Muscle of leg (tissue), 11 donors: ENCODE data around the gene ANXA11. TPM values are rescaled to one million over a fixed set of nuclear protein-coding genes. Genes with fewer than 3 reads are reported as not detected.

Source experiments
- DNase-seq: peaks from one replicate; pipeline ENCODE4 v3.0.0; 2013
- H3K27ac ChIP-seq: one replicate; pipeline ENCODE4 v1.5.1; 2013; ENCODE audit warnings: mild to moderate bottlenecking, low read length, control low read depth
- H3K27me3 ChIP-seq: one replicate; pipeline ENCODE4 v1.6.1; 2013; ENCODE audit warnings: low read length; ENCODE audit not compliant: control insufficient read depth, insufficient read depth
- H3K36me3 ChIP-seq: one replicate; pipeline ENCODE4 v1.6.1; 2013; ENCODE audit warnings: low read length; ENCODE audit not compliant: control insufficient read depth, insufficient read depth
- H3K4me1 ChIP-seq: one replicate; pipeline ENCODE4 v1.6.1; 2013; ENCODE audit warnings: low read length; ENCODE audit not compliant: control insufficient read depth, insufficient read depth
- H3K4me3 ChIP-seq: one replicate; pipeline ENCODE4 v1.5.1; 2013; ENCODE audit warnings: low read length, control low read depth
- H3K9me3 ChIP-seq: replicated peaks from 2 replicates; pipeline ENCODE4 v1.6.1; 2013; ENCODE audit warnings: low read depth, low read length; ENCODE audit not compliant: control insufficient read depth
- WGBS: methylation state at CpG from one replicate; pipeline ENCODE4 v1.1.5; 2013; ENCODE audit warnings: missing lambda C conversion rate; ENCODE audit not compliant: insufficient coverage; 5-methylcytosine and 5-hydroxymethylcytosine counted together
- polyA plus RNA-seq, 8 donors: library from polyadenylated mRNA; unstranded; fragments of 120-200 nt; gene quantifications; one replicate each; pipeline versions ENCODE4 v1.2.1 to v1.2.3, GENCODE V29; 2013; ENCODE audit warnings: inconsistent platforms in 1 of 8, low replicate concordance in 1 of 8; ENCODE audit not compliant: insufficient read length in 8 of 8, insufficient read depth in 1 of 8
- total RNA-seq: library from RNA; stranded (reverse); fragments of 120-200 nt; gene quantifications from one replicate; pipeline ENCODE4 v1.2.4, GENCODE V29; 2013

The ANXA11 gene
- total and polyA plus RNA-seq, 9 donors: 78.8 to 103 (median 90.0) TPM

GRCh38 chr10:80182986-80183385 is 22.4 kb downstream of the ANXA11 start:
- Histone ChIP-seq H3K9me3 (no peaks in the 10 kb centered on the region), H3K27ac (no peak overlapping the region), H3K4me1 (peaks cover 30% of the 10 kb centered on the region), H3K4me3 (no peak overlapping the region), H3K27me3 (no peaks in the 10 kb centered on the region), H3K36me3 (peaks cover 7% of the 10 kb centered on the region)
- WGBS: 67% methylated on average over 5 of the region's 6 CpGs
- no peak for DNase-seq

- WGBS: 53% methylated on average over 12 of the region's 12 CpGs
- no peak overlapping the region for H3K27ac ChIP-seq
- H3K4me3 ChIP-seq: no peak overlapping the region
- no peak for DNase-seq
- H3K4me1 ChIP-seq: peaks cover 14% of the 10 kb centered on the region
- H3K9me3 ChIP-seq: no peaks in the 10 kb centered on the region
- H3K36me3 ChIP-seq: peaks cover 14% of the 10 kb centered on the region
- H3K27me3 ChIP-seq: no peaks in the 10 kb centered on the region
Observed at GRCh38 chr10:80177781-80178636, 27.3 kb downstream of the ANXA11 start.

- DNase-seq: no peak
- H3K9me3 ChIP-seq: no peaks in the 10 kb centered on the region
Observed at GRCh38 chr10:80176526-80176925, 28.8 kb downstream of the ANXA11 start.

GRCh38 chr10:80174641-80175395 is 30.5 kb downstream of the ANXA11 start:
- WGBS: 91% methylated on average over 11 of the region's 15 CpGs
- H3K36me3 ChIP-seq: peaks cover 37% of the 10 kb centered on the region

More at GRCh38 chr10:80176526-80176925, 28.8 kb downstream of the ANXA11 start:
- 79% methylated on average over 5 of the region's 6 CpGs for WGBS
- H3K27me3 ChIP-seq: no peaks in the 10 kb centered on the region
- no peak overlapping the region for H3K4me3 ChIP-seq
- H3K4me1 ChIP-seq: peaks cover 20% of the 10 kb centered on the region
- H3K27ac ChIP-seq: no peak overlapping the region
- H3K36me3 ChIP-seq: peaks cover 27% of the 10 kb centered on the region

GRCh38 chr10:80173466-80173865 is 31.9 kb downstream of the ANXA11 start:
- H3K27me3 ChIP-seq: no peaks in the 10 kb centered on the region
- peaks cover 24% of the 10 kb centered on the region for H3K4me1 ChIP-seq
- no peaks in the 10 kb centered on the region for H3K9me3 ChIP-seq
- H3K27ac ChIP-seq: peak overlapping the region; percentile 21
- 52% methylated on average over 3 of the region's 6 CpGs for WGBS
- no peak overlapping the region for H3K4me3 ChIP-seq
- peaks cover 42% of the 10 kb centered on the region for H3K36me3 ChIP-seq
- DNase-seq: no peak

More at GRCh38 chr10:80174641-80175395, 30.5 kb downstream of the ANXA11 start:
- H3K4me1 ChIP-seq: peaks cover 20% of the 10 kb centered on the region
- no peak for DNase-seq
- H3K9me3 ChIP-seq: no peaks in the 10 kb centered on the region
- no peaks in the 10 kb centered on the region for H3K27me3 ChIP-seq
- no peak overlapping the region for H3K27ac ChIP-seq
- H3K4me3 ChIP-seq: no peak overlapping the region

GRCh38 chr10:80172896-80173295 is 32.4 kb downstream of the ANXA11 start:
- Histone ChIP-seq H3K4me1 (peaks cover 25% of the 10 kb centered on the region), H3K9me3 (no peaks in the 10 kb centered on the region), H3K27me3 (no peaks in the 10 kb centered on the region), H3K36me3 (peaks cover 42% of the 10 kb centered on the region), H3K4me3 (no peak overlapping the region), H3K27ac (peak overlapping the region; percentile 21)
- WGBS: 82% methylated on average over 4 of the region's 5 CpGs
- no peak for DNase-seq

- WGBS: 94% methylated on average over 6 of the region's 7 CpGs
- DNase-seq: no peak
- peaks cover 52% of the 10 kb centered on the region for H3K36me3 ChIP-seq
- H3K9me3 ChIP-seq: no peaks in the 10 kb centered on the region
- peaks cover 42% of the 10 kb centered on the region for H3K4me1 ChIP-seq
- H3K27ac ChIP-seq: no peak overlapping the region
- no peaks in the 10 kb centered on the region for H3K27me3 ChIP-seq
- no peak overlapping the region for H3K4me3 ChIP-seq
Observed at GRCh38 chr10:80171248-80171660, 34.1 kb downstream of the ANXA11 start.

GRCh38 chr10:80170641-80171040 is 34.7 kb downstream of the ANXA11 start:
- DNase-seq: no peak
- 90% methylated on average over 6 of the region's 10 CpGs for WGBS
- Histone ChIP-seq H3K4me1 (peaks cover 46% of the 10 kb centered on the region), H3K27ac (no peak overlapping the region), H3K9me3 (no peaks in the 10 kb centered on the region), H3K36me3 (peaks cover 57% of the 10 kb centered on the region), H3K27me3 (no peaks in the 10 kb centered on the region), H3K4me3 (no peak overlapping the region)

GRCh38 chr10:80170026-80170425 is 35.3 kb downstream of the ANXA11 start:
- Histone ChIP-seq H3K9me3 (no peaks in the 10 kb centered on the region), H3K27ac (no peak overlapping the region), H3K27me3 (no peaks in the 10 kb centered on the region), H3K36me3 (peaks cover 62% of the 10 kb centered on the region), H3K4me1 (peaks cover 53% of the 10 kb centered on the region), H3K4me3 (no peak overlapping the region)
- DNase-seq: no peak
- no CpG with 5 or more reads among the region's 4 CpGs for WGBS

GRCh38 chr10:80168679-80169380 is 36.5 kb downstream of the ANXA11 start:
- H3K9me3 ChIP-seq: no peaks in the 10 kb centered on the region
- no peak for DNase-seq
- WGBS: 87% methylated on average over 11 of the region's 13 CpGs
- H3K4me3 ChIP-seq: no peak overlapping the region
- peaks cover 63% of the 10 kb centered on the region for H3K4me1 ChIP-seq
- H3K27me3 ChIP-seq: no peaks in the 10 kb centered on the region
- peak overlapping the region; percentile 62 for H3K27ac ChIP-seq
- peaks cover 68% of the 10 kb centered on the region for H3K36me3 ChIP-seq
